ENCODE results near the gene GALNTL6.

Gene GALNTL6

DNA sequence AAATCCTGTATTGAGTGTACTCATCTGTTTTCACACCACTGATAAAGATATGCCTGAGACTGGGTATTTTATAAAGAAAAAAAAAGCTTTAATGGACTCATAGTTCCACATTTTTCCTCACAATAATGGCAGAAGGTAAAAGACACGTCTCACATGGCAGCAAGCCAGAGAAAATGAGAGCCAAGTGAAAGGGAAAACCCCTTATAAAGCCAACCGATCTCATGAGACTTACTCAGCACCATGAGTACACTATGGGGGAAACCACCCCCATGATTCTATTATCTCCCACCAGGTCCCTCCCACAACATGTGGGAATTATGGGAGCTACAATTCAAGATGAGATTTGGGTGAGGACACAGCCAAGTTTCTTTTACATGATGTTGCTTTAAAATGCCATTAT is 171.9 kb downstream of the GALNTL6 start:
- Mint-ChIP-seq H3K4me1 (no peaks in the 10 kb centered on the region), H3K36me3 (peaks cover 0 to 2% of the 10 kb centered on the region in 2 donors), H3K4me3 (no peak overlapping the region), H3K9me3 (peaks cover 0 to 4% of the 10 kb centered on the region in 2 donors), H3K27ac (no peak overlapping the region), H3K27me3 (no peaks in the 10 kb centered on the region)
- DNase-seq (no peak), ATAC-seq (replicated peaks) (no peak)

DNA sequence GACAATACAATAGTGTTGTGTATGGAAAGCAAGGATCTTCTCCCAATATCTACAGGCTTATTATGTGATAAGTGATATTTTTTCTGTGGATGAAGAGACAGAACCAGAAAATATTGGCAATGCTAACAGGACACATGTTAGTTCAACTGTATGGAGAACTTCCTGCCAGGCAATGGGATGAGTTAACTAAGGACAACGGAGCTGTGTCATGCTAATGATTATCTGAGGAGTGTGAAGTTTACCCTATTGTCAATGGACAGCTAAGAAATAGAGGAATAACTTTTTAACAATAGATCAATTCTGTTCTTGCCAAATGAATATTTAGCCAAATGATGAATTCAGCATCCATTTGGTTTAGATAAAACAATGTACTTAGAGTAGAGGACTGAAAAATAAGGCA is 180.0 kb downstream of the GALNTL6 start:
- no peak for DNase-seq
- Mint-ChIP-seq H3K9me3 (peaks cover 0 to 3% of the 10 kb centered on the region in 2 donors), H3K4me3 (no peak overlapping the region), H3K4me1 (no peaks in the 10 kb centered on the region), H3K36me3 (no peaks in the 10 kb centered on the region), H3K27ac (no peak overlapping the region), H3K27me3 (no peaks in the 10 kb centered on the region)
- no peak for ATAC-seq (replicated peaks)

DNA sequence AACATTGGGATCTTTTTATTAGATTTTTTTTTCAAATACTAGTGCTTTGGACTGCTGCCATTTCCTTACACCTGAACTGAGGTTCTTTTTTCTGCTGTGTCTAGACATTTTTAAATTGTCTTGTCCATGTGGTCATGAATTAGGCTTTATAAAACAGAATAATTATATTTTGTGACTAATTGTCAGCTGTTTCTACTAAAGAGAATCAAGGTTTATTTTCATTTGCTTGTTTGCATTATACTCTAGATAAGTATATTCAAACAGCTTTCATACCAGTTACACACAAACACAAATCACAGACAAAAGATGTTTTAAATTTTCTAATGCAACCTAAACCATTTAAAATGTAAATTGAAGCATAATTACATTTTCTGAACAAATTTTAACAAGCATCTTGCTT is 194.7 kb downstream of the GALNTL6 start:
- H3K9me3 Mint-ChIP-seq = peaks cover 0 to 4% of the 10 kb centered on the region in 2 donors
- H3K4me1 Mint-ChIP-seq = no peaks in the 10 kb centered on the region
- DNase-seq (no peak), ATAC-seq (replicated peaks) (no peak)
- no peak overlapping the region for H3K4me3 Mint-ChIP-seq
- no peaks in the 10 kb centered on the region for H3K36me3 Mint-ChIP-seq
- H3K27ac Mint-ChIP-seq = no peak overlapping the region
- peaks cover 0 to 4% of the 10 kb centered on the region in 2 donors for H3K27me3 Mint-ChIP-seq

DNA sequence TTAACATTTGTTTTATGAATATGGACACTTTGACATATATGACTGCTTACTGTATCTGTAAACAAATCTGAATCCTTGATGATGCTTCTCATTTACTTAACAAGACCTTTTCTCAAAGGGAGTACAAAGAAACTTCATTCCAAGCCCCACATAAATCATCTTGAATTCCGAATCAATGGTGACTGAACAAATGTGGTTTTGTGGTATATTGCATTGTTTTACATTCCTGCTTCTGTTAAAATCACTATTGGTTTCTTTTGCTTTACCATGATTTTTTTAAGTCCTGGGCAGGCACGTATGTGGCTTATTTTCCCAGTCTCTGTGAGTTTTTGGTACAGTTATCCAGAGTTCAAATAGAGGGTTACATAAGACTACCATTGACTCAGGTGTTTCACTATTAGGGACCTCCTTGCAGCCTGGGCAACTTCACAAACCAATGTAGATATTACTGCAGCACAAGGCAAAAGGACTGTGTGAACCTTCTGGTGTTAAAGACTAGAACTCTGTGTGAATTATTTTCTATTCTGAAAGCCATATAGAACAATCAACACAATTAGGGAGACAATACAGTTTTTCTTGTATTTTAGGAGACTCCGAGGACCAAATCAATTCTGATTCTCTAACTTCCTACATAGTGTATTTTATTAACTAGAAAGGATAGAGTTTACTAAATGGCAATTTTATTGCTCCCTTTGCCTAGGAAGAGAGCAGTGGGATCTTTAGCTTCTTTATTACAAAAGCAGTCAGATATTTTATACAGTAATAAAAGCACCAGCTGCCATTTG is 196.4 kb downstream of the GALNTL6 start:
- peaks cover 0 to 4% of the 10 kb centered on the region in 2 donors for H3K27me3 Mint-ChIP-seq
- DNase-seq (no peak), ATAC-seq (replicated peaks) (no peak)
- H3K9me3 Mint-ChIP-seq = peaks cover 2 to 4% of the 10 kb centered on the region in 2 donors
- no peak overlapping the region for H3K4me3 Mint-ChIP-seq
- no peaks in the 10 kb centered on the region for H3K4me1 Mint-ChIP-seq
- H3K36me3 Mint-ChIP-seq = no peaks in the 10 kb centered on the region
- H3K27ac Mint-ChIP-seq = no peak overlapping the region

DNA sequence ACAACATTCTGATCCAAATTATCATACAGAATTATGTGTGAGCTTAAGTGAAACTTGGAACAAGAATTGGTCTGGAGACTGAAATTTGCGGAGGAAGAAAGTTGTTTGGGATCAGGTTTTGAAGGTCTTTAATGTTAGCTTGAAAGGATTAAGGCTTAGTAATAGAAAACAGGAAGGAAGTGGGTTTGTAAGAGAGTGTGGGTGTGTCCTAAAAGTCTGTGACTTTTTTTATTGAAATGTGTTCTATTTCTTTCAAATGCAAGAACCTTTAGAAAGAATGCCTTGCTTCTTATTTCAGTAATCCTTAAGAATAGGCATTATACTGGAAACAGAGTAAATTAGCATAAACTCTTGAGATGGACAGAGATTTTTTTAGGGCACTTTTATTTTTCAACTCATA is 198.0 kb downstream of the GALNTL6 start:
- no peak for ATAC-seq (replicated peaks)
- H3K27me3 Mint-ChIP-seq = peaks cover 0 to 4% of the 10 kb centered on the region in 2 donors

DNA sequence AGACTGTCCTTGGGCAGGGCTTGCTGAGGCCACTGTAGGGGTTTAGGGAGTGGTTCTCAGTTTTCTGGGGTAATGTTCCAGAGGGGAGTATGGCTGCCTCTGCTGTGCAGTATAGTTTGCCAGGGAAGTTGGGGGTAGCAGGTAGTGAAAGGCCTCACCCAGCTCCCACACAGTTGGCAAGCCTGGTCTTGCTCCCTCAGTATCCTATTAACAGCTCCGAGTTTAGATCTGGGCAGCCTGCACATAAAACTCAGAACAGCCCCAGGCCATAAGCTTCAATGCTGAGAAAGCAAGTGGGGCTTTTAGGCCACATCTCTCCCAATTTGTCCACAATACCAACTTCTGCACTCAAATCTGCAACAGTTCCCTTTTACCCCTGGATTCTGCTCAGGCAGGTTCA is 205.2 kb downstream of the GALNTL6 start:
- Mint-ChIP-seq H3K4me1 (no peaks in the 10 kb centered on the region), H3K36me3 (no peaks in the 10 kb centered on the region), H3K27ac (no peak overlapping the region), H3K9me3 (peaks cover 4 to 5% of the 10 kb centered on the region in 2 donors), H3K27me3 (no peaks in the 10 kb centered on the region), H3K4me3 (no peak overlapping the region)
- ATAC-seq (replicated peaks) = no peak
- no peak for DNase-seq

More for the DNA sequence above, 198.0 kb downstream of the GALNTL6 start:
- Mint-ChIP-seq H3K4me1 (no peaks in the 10 kb centered on the region), H3K36me3 (no peaks in the 10 kb centered on the region), H3K4me3 (no peak overlapping the region), H3K9me3 (peaks cover 4% of the 10 kb centered on the region in 2 donors), H3K27ac (no peak overlapping the region)
- DNase-seq = no peak

DNA sequence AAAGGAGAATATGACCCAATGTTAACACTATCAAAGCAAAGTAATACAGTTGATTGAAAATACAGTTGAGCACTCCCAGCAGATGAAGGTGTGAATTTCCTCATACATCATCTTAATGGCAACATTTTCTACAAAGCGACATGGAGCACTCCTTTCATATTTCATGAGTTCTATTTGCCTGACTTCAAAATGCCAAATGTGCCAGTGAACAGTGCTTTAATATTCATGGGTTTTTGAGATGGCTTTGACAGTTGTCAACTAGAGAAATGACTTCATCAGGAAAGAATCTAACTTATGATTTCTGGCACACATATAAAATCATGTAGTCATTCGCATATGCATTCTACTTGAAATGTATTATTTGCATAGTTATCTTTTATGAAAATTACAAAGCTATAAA is 222.4 kb downstream of the GALNTL6 start:
- ATAC-seq (replicated peaks) (no peak), DNase-seq (no peak)
- Mint-ChIP-seq H3K36me3 (no peaks in the 10 kb centered on the region), H3K9me3 (no peaks in the 10 kb centered on the region), H3K27me3 (no peaks in the 10 kb centered on the region), H3K27ac (no peak overlapping the region), H3K4me3 (no peak overlapping the region), H3K4me1 (no peaks in the 10 kb centered on the region)

DNA sequence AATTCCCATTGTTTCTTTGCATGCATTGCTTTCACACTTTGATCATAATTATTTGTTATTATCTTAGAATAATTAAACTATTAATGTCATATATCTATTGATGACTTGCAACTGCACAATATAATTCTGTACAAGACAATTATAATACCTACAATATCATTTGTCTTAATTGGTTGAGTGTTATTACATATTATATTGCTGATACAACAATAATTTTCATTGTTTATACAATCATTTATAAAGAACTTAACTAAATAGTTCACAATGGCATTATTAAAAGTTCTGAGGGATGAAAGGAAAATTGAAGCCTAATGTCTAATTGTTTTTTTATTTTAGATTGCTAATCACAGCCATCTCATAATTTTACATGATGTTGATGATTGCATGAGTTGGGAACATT is 227.6 kb downstream of the GALNTL6 start:
- Mint-ChIP-seq H3K27me3 (no peaks in the 10 kb centered on the region), H3K27ac (no peak overlapping the region)

DNA sequence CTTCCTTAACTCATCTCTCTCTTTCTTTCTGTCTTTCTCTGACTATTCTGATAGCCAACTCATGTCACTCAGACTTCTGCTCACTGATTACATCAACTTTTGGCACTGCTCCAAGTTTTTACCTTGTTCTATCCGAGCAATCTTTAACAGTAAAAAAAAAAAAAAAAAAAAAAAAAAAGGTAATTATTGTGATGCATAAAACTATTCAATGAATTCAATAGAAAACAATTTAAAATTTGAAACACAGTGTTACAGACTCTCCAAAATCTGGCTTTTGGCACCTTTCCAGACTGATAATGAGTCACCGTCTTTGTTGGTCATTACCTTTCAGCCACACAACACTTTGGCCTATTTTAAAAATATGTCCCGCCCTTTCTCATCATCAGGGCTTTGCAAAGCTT is 229.5 kb downstream of the GALNTL6 start:
- Mint-ChIP-seq H3K9me3 (no peaks in the 10 kb centered on the region), H3K27me3 (no peaks in the 10 kb centered on the region), H3K27ac (no peak overlapping the region), H3K4me3 (no peak overlapping the region), H3K4me1 (no peaks in the 10 kb centered on the region), H3K36me3 (no peaks in the 10 kb centered on the region)
- no peak for DNase-seq
- no peak for ATAC-seq (replicated peaks)

More for the DNA sequence above, 227.6 kb downstream of the GALNTL6 start:
- Mint-ChIP-seq H3K36me3 (no peaks in the 10 kb centered on the region), H3K4me1 (no peaks in the 10 kb centered on the region), H3K9me3 (no peaks in the 10 kb centered on the region), H3K4me3 (no peak overlapping the region)
- DNase-seq (no peak), ATAC-seq (replicated peaks) (no peak)

DNA sequence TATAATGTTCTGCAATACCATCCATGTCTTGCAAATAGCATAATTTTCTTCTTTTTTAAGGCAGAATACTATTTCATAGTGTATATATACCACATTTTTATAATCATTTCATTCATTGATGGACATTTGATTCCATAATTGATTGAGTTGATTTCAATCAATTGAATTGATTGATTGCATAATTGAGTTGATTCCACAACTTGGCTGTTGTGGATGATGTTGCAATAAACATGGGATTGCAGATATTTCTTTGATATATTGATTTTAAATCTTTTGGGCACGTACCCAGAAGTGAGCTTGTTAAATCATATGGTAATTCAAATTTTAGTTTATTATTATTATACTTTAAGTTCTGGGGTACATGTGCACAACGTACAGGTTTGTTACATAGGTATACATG is 232.8 kb downstream of the GALNTL6 start:
- Mint-ChIP-seq H3K4me3 (no peak overlapping the region), H3K9me3 (peaks cover 0 to 1% of the 10 kb centered on the region in 2 donors), H3K36me3 (no peaks in the 10 kb centered on the region), H3K27ac (no peak overlapping the region), H3K4me1 (no peaks in the 10 kb centered on the region), H3K27me3 (no peaks in the 10 kb centered on the region)
- DNase-seq (no peak), ATAC-seq (replicated peaks) (no peak)

DNA sequence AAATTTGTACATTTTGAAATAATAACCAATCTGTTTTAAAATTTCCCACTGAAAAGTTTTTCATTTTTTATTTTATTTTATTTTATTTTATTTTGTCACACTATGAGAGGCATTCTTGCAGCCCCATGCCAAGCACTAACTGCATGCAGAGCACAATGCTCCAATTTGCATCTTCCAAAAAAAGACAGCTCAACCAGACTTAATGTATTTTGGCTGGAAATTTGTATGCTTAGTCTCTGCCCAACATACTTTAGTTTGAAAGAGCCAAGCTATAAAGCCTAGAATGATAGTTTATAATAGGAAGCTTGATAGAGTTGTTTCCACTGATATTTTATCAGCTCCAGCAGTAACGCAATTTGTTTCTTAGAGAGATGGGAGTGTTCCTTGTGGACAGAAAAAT is 235.5 kb downstream of the GALNTL6 start:
- no peak overlapping the region for H3K27ac Mint-ChIP-seq
- no peaks in the 10 kb centered on the region for H3K36me3 Mint-ChIP-seq
- H3K4me1 Mint-ChIP-seq = no peaks in the 10 kb centered on the region
- ATAC-seq (replicated peaks) = no peak
- no peak for DNase-seq
- H3K9me3 Mint-ChIP-seq = peaks cover 0 to 2% of the 10 kb centered on the region in 2 donors
- H3K27me3 Mint-ChIP-seq = no peaks in the 10 kb centered on the region
- no peak overlapping the region for H3K4me3 Mint-ChIP-seq

DNA sequence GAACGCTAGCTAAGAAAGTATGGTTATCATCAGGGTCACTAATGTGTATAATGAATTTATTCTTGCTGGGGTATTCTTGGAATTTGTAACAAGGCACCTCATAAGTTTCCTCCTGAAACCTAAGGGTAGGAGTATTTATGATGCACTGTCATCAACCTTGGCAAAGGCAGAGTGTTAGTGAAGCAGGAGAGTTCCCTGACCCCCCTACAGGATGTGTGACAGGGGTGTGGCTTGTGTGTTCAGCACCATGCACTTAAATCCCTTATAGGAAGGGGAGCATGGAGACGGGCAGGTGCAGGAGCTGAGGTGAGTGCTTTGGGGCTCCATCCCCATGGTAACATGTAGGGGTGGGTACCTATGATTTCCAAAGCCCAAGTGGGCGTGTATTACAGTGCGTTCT is 237.7 kb downstream of the GALNTL6 start:
- DNase-seq = no peak
- Mint-ChIP-seq H3K4me1 (no peaks in the 10 kb centered on the region), H3K27me3 (no peaks in the 10 kb centered on the region), H3K9me3 (peaks cover 0 to 2% of the 10 kb centered on the region in 2 donors), H3K27ac (no peak overlapping the region), H3K36me3 (no peaks in the 10 kb centered on the region), H3K4me3 (no peak overlapping the region)
- no peak for ATAC-seq (replicated peaks)

DNA sequence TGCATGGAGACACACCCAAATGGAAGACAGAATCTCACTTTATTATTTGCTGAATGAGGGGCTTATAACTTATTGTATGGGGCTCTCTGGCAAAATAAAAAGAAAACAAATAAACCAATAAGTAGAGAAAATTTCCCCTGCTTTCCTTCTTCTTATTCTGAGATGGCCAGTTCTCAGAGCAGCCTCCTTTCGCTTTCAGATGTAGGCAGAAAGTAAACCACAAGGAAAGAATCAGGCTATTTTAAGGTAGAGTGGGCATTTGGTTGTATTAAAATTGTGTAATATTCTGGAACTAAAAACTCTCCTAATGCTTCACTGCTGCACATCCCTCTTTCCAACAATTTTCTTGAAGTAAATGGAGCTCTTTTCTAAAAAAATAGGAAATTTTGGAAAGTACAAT is 241.8 kb downstream of the GALNTL6 start:
- Mint-ChIP-seq H3K27ac (no peak overlapping the region), H3K4me3 (no peak overlapping the region), H3K27me3 (no peaks in the 10 kb centered on the region), H3K9me3 (peaks cover 0 to 2% of the 10 kb centered on the region in 2 donors), H3K36me3 (no peaks in the 10 kb centered on the region), H3K4me1 (no peaks in the 10 kb centered on the region)
- DNase-seq (no peak), ATAC-seq (replicated peaks) (no peak)

DNA sequence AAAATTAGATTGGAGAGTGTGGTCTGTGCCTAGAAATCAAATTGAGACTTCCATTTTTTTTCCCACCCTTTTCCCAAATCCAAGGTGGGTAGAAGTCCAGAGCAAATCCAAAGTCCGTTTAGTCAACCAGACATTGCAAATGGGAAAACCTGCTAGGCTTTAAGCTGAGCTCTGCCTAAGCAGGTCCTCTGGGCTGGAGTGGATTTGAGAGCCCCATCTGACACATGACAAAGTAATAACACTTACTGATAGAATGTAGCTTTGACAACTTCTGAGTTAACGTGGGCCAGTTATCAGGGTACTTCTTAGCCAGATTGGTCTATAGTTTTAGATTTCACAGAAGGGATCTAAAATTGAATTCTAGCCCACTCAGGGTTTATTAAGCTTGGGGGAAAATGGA is 242.3 kb downstream of the GALNTL6 start:
- no peaks in the 10 kb centered on the region for H3K27me3 Mint-ChIP-seq

DNA sequence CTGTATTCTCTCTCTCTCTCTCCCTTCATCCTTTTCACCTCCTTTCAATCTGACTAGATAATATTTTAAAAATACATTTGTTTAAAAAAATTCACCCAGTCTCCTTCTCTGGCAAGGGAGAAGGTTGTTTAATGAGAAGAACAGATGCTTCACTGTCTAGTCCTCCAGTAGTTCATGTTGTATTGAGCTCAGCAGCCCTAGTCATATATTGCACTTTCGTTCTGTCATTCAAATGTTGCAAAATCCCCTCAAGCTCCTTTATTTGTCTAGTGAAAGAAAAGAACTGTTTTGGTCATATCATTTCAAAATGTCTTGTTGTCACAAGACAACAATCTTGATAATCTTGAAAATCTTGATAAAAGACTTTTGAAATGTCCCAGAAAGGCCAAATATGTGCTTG is 248.0 kb downstream of the GALNTL6 start:
- no peaks in the 10 kb centered on the region for H3K4me1 Mint-ChIP-seq
- H3K4me3 Mint-ChIP-seq = no peak overlapping the region
- H3K27me3 Mint-ChIP-seq = no peaks in the 10 kb centered on the region
- H3K36me3 Mint-ChIP-seq = no peaks in the 10 kb centered on the region
- no peak overlapping the region for H3K27ac Mint-ChIP-seq
- peaks cover 0 to 2% of the 10 kb centered on the region in 2 donors for H3K9me3 Mint-ChIP-seq
- ATAC-seq (replicated peaks) = no peak
- DNase-seq = no peak

More for the DNA sequence above, 242.3 kb downstream of the GALNTL6 start:
- no peak for ATAC-seq (replicated peaks)
- Mint-ChIP-seq H3K4me3 (no peak overlapping the region), H3K36me3 (no peaks in the 10 kb centered on the region), H3K27ac (no peak overlapping the region), H3K9me3 (peaks cover 0 to 2% of the 10 kb centered on the region in 2 donors), H3K4me1 (no peaks in the 10 kb centered on the region)
- no peak for DNase-seq
